Hypothalamus (tissue), 51 donors: ENCODE results near the gene DHFR.
A peak's percentile ranks its signal among the peaks of the same experiment; 100 is the strongest.

ENCODE experiments used
- DNase-seq, 51 donors: peaks; one replicate each; lab custom pipeline; 2025; lab: John Stamatoyannopoulos, UW

DHFR gene

DNA sequence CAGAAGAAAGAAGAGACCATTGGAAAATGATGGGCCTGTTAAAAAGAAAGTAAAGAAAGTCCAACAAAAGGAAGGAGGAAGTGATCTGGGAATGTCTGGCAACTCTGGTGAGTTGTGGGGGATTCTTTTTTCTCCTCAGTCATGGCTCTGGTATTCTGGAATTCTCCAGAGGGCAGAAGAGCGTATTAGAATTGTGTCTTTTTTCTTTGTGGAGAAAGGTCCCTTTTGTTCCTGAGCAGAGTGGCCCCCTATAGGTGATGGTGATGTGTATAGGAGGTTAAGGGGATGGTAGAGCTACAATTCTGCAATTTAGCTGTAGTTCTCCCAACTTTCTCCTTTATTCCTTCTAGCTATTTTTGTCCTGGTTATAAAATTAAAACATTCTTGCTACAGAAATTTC, 1.6 kb upstream of the DHFR start:
- DNase-seq = no peak

DNA sequence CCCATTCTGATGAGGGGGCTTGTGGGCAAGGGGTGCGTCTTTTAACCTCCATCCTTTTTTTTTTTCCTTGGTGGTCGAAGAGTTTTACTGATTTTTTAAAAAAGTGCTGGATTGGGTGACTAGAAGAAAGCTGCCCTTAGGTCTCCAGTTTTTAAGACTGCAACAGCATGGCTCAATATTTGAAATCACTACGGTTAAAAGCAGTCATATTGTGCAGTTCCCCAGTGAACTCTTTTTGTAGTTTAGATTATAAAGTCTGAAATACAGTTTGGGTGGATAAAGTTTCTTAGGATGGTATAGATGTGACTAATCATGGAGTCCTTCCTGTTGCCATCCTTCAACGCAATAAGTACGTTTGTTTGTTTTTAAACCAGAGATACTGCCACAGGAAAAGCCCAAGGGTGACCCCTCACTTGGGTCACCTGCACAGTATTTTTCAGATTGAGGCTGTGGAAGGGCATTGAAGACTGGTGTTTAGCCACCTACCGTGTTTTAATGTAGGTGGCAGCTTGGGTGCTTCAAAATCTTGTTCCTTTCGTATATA, 520 bp upstream of the DHFR start:
- peak in 1 of 51 donors; percentile 19 for DNase-seq

DNA sequence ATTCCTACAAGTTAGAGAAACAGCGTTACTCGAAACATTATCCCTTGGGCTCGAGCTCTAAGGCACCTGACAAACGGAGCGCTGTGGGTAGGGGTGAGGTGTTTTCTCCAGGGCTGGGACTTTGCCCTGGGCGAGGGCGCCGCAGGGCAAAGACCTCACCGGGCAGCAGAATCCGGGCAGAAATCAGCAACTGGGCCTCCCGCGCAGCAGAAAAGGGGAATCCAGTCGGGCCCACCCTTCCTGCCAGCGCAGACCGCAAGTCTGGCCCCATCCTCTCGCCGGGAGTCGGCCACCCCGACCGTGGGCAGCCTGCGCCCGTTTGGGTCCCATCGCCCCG, 761 bp downstream of the DHFR start:
- DNase-seq = no peak

DNA sequence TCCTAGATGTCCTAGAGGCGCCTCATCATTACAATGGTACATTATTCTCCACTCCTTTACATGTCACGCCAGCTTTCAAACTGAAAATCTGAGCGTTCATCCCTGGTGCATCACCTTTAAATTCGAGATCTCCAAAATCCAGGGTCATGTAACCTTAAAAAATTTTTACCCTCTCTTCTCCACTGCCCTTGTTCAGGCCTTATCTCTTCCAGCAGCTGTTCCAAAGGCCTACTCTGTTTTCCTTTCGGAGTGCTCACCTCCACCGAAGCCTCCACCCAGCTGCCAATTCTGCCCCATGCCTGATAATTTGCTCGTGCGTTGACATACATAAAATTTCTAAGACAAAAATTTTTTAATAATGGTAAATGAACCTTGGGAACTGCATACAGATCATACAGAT, 1.3 kb downstream of the DHFR start:
- no peak for DNase-seq

DNA sequence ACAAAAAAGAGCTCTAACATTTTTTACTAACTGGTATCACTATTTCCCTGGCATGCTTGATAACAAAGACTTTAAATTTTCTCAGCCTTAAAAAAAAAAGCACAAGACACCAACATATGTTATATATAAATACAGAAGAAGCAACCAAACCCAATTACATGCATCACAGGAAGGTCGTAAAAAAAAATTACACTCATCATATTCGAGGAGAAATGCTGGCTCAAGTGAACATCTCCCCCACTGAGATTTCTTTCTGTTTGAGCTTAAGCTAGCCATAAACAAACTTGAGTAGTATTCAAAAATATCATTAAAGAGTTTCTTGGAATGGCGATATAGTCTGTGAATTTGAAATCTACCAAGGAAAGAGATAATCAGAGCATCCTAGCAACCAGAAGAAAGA, 7.9 kb downstream of the DHFR start:
- DNase-seq = no peak

DNA sequence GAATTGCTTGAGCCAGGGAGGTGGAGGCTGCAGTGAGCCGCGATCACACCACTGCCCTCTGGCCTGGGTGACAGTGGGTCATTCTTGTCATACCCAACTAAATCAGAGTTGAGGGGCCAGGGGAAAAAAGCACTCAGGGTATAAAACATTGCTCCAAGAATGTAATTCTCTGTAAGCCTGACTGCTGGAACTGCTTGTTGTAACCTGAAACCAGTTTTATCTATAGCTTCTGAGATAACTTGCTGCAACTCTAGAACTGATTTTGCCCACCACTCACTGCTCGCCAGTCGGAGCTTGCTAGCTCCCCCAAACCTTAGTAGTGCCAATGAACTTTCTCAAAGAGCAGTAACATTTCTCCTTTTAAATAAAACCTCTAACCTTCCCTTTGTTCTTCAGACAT, 9.9 kb downstream of the DHFR start:
- DNase-seq = no peak

DNA sequence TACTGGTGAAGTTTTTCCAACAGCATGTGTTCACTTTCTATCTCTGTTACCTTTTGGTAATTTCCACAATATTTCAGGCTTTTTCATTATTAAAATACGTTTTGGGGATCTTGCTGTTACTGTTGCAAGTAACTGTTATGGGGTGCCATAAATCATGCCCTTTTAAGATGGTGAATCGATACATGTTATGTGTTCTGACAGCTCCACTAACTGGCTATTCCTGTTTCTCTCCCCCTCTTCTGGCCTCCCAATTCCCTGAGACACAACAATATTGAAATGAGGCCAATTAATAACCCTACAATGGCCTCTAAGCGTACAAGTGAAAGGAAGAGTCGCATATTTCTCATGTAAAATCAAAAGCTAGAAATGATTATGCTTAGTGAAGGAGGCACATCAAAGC, 13.4 kb downstream of the DHFR start:
- DNase-seq = no peak

DNA sequence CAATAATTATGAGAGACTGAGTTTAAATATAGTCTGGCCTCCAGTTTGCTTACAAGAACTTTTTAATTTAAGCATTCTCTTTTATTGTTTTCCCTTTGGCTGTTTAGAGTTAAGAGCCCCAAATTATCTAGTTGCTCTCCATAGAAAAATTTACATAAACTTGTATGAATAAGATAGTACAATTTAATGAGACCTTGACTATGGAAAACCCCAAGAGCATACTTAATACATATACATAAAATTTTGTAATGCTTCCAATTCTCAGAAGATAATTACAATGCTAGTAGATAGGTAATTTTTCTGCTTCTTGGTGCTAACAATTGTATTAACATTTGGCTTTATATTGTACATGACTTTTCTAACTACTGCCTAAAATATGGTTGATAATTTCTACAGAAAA, 20.6 kb downstream of the DHFR start:
- no peak for DNase-seq

DNA sequence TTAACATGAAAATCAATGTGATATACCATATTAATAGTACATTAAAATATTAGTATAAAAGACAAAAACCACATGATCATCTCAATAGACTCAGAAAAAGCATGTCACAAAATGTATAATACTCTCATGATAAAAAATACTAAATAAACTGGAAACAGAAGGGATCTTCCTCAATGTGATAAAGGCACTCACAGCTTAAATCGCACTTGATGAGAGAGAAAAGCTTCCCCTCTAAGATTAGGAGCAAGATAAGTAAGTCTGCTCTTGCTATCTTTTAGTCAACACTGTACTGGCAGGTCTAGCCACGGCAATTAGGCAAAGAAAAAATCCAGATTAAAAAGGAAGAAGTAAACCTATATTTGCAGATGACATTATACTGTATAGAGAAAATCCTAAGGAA, 22.1 kb downstream of the DHFR start:
- no peak for DNase-seq

DNA sequence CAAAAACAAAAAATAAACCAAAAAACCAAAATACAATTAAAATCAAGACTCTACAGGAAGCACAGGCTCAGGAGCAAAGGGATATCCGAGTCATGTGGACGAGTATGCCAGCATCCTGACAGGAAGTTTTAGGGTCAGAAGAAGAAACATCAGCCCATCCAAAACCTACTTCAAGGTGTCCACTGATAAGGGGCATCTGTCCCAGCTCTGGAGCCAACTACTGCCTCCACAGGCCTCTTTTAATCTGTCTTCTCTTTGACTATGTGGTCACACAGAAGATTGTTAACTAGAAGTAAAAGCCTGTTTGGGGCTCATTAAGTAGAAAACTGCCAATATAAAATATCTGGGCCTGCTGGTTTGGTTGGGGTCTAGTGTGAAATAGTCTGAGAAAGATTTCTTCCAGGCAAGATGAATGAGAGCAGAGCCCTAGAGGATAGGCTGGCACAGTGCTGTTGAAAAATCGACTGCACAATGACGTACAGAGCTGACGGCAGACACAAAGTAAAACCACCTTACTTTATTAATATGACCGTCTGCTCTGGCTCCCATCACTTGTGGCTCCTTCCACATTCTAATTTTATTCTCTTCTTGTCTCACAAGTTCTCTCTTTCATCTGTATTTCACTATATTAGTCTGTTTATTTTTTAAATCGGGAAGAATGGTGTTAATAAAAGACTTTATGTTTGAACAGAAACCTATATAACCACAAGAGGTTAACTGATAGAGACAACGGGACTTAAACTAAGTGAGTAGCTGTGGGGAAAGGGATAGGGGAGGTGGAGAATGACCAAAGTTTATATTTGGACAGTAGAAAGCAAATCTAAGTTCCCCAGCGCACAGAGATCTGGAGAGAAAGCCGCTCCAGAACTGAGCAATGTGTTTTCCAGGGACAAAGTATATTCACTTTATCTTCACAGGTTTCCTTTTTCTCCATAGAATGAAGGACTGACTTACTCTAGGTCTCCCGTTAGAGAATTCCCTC, 23.2 kb downstream of the DHFR start:
- no peak for DNase-seq

DNA sequence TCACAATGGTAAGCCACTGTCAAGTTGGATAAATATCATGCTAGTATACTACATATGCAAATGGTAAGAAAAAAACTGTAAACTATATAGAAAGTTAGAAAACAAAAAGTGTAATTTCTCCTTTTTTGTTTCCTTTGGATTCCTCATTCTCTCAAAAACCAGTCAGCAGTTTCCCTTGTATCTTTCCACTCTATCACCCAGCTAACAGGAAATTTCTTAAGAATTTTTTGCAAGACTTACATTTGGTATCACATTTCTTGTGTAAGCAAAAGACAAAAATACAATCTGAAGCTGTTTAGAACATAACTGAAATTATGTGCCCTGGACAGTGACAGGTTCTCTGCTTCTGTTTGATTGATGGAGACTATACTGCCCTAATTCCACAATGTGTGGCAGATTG, 25.5 kb downstream of the DHFR start:
- no peak for DNase-seq

DNA sequence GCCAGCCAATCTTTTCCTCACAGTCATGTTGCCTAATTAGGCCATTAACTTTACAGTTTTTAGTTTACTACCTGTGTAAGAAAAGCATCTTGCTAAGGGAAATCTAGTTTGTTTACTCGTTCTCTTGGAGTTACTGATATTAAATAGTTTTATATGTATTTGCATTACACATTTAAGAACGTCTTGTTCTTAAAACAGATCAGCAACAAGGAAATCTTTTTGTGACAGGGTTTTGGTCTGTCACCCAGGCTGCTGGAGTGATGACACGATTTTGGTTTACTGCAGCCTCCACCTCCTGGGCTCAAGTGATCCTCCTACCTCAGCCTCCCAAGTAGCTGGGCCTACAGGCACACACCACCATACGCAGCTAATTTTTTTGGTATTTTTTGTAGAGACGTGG, 29.6 kb downstream of the DHFR start:
- no peak for DNase-seq

DNA sequence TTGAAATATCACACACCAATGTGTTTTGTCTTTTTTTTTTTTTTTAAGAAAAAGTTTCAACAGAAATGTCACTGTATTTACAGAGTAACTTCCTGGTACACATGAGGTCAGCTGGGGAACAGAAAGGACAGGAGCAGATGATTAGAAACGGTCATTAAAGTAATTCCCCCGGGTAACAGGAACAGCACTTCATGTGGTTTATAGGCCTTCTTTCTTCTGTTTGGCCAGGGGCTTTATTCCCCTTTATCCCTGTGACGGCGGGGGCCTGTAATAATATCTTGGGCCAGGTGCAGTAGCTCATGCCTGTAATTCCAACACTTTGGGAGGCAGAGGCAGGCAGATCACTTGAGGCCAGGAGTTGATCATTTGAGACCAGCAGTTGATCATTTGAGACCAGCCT, 30.8 kb downstream of the DHFR start:
- no peak for DNase-seq

DNA sequence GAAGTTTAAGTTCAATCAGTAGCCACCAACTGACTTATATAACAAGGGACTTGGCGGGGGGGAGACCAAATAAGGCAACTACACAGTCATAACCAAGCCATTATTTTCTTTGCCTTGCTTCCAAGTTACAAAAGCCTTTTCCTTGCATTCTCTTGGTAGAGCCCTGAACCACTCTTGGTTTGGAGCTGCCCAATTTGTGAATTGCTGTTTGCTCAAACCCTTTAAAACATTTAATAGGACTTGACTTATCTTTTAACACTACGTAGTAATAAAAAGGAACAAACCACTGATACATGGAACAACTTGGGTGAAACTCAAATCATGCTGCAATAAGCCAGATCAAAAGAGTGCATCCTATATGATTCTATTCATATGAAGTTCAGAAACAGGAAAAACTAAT, 32.0 kb downstream of the DHFR start:
- no peak for DNase-seq

DNA sequence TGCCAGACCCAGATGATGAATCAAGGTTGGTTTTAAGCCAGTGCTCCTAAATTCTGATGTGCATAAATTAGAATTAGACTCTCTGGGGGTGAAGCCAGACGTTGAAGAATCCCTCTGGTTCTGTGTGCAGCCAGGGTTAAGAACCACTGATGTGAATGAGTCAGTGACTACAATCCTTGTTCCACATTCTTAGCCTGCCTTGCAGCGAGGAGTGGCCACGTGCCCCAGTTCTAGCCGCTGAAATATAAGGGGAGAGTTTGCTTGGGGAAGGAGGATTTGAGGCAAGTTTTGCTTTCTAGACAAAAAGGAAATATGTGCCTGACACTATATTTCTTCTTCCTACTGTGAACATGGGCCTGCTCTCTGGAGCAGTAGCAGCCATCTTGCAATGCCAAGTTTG, 34.6 kb downstream of the DHFR start:
- no peak for DNase-seq

DNA sequence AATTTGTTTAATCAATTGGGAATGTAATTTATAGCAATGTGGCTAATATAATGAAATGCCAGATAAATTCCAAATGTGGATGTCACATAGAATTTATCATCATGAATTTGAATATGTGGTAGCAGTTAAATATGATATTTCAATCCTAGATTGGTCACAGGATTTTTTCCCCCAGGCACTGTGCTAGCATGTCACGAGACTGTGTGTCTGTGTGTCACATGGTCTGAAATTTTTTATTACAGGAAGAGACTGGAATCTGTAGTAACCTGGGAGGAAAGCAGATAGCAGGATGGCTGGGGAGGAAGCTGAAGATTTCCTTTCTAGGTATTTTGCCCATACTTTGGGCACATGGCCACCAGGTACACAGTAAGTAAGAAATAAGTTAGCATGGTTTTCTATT, 35.7 kb downstream of the DHFR start:
- no peak for DNase-seq

DNA sequence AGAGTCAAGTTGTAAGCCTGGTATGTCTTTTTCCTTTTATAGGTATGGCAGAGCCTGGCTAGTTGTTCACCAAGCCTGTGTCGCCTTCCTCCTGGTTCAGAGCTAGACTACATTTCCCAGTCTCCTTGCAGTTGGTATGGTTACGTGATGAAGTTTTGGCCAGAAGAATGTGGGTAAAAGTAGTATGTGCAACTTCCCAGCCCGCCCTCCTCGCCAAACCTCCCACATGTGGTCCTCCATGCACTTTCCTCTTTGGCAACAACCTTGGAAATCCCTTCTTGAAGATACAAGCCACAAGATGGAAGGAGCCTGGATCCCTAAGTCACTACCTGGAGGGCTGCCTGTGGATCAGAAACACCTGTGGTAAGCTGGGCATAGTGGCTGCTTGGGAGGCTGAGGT, 36.3 kb downstream of the DHFR start:
- no peak for DNase-seq

DNA sequence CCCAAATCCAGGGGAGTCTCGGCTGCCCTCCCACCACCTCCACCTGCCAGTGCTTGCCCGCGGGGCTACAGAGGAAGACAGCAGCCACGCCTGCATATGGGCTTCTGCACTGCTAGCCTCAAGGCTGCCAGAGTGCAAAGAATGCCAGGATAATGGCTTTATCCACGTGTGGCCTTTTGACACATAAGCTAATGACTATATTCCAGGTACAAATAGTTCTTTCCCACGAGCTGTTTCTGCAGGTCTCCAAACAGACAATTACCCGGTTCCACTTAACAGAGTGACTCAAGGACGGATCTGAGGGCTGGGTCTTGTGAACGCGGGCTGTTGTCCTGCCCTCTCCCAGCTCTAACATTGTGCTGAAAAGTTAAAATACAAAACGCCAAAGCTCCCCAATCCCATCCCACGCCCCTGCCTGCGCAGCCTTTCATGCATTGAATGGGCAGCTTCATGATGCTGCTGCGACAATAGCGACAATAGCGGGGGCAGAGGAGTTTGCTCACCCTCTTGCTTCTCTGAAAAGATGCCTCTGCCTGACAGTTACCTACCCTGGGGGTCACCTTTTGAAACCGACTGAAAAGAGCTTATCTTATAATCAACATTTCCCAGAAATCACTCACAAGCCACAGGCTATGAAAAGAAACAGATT, 39.4 kb downstream of the DHFR start:
- DNase-seq = peak in 6 of 51 donors; percentile 2 to 18 (median 4)

DNA sequence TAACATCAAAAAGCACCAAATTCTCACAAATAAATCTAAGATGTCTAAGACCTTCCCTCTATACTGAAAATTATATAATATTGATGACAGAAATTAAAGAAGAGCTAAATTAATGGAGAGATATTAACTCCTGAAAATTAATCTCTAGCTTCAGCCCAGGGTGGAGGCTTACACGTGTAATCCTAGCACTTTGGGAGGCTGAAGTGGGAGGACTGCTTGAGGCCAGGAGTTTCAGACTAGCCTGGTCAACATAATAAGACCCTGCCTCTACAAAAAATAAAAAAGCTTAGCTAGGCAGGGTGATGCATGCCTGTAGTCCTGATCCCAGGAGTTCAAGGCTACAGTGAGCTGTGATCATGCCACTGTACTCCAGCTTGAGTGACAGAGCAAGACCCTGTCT, 45.1 kb downstream of the DHFR start:
- DNase-seq = no peak

DNA sequence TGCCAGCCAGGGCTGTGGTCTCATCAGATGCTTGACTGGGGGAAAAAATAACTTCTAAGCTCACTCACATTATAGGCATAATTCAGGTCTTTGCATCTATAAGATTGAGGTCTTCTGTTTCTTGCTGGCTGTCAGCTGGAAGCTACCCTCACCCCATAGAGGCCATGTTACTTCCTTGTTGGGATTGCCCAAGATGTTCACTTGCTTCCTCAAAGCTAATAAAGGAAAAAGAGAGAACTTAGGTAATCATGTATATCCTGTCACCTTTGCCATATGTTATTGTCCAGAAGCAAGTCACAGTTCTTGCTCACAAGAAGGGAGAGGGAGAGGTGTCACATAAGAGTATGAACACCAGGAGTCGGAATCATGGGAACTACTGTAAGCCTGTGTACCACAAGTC, 46.1 kb downstream of the DHFR start:
- no peak for DNase-seq

DNA sequence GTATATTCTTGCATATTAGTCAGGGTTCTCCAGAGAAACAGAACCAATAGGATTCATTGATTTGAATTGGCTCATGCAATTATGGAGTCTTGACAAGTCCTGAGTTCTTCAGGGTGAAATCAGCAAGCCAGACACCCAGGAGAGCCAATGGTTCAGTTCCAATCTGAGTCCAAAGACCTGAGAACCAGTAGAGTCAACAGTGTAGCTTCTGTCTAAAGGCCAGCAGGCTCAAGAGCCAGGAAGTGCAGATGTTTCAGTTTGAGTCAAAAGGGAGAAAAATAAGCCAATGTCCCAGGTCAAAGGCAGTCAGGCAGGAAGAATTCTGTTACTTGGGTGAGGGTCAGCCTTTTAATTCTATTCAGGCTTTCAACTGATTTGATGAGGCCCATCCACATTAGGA, 47.0 kb downstream of the DHFR start:
- DNase-seq = no peak

DNA sequence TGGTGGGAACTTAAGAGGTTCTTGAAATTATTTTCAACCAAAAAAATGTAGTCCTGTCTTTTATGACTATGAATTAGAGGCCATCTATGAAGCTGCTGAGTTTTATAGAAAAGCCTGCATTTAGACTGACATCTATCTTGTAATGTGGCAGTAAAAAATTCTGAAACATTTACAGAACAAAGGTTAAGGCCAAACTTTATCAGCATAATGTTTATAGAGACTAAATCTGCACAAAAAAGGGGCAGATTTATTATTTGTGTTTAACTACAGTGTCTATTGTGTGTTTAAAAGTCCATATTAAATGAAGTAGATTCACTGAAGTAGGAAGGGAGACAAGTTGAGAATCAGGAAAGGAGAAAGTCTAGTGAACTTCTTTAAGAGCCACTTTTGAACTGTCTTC, 47.4 kb downstream of the DHFR start:
- DNase-seq = no peak
